ENCODE measurements around the gene BACH2. TPM values are rescaled to one million over a fixed set of nuclear protein-coding genes. Genes with fewer than 3 reads are reported as not detected.

Gene BACH2
- total and polyA plus RNA-seq, 9 of the 15 experiments (the other 6 are each of a cell fraction or from before 2014, with no cell fraction given) = 0.06 to 3.1 (median 0.59) TPM

- ChIA-PET CTCF (ENCODE audit: low intra/inter-chr PET ratio) (no interaction called here), POLR2A (interaction anchor here (0.8 to 0.9 kb wide), 2 partner anchors 11 to 14 kb away, joined by 3 to 4 read pairs; no protein-coding TSS in a partner anchor)
- Histone ChIP-seq H3K4me2 (ENCODE audit: insufficient read depth, low read length) (no peak overlapping the region), H3K9me3 (replicated peaks; ENCODE audit: control insufficient read depth, insufficient read depth, low read depth, low read length) (no peaks in the 10 kb centered on the region), H3K4me1 (replicated peaks in 1 of 2; ENCODE audit: control insufficient read depth in 2 of 2, insufficient read depth in 2 of 2, low read length in 2 of 2) (no peaks in the 10 kb centered on the region), H3K4me3 (no peak overlapping the region), H3K27ac (ENCODE audit: extremely low read depth, low read depth, low read length) (no peak overlapping the region), H3K36me3 (ENCODE audit: control insufficient read depth, insufficient read depth, low read length) (no peaks in the 10 kb centered on the region), H3K9me1 (ENCODE audit: control insufficient read depth, insufficient read depth, low read length) (no peaks in the 10 kb centered on the region), H4K20me1 (replicated peaks; ENCODE audit: control insufficient read depth, insufficient read depth, low read length) (no peaks in the 10 kb centered on the region), H3K27me3 (ENCODE audit: control insufficient read depth in 2 of 2, insufficient read depth in 2 of 2, low read length in 2 of 2) (peaks cover 0 to 5% of the 10 kb centered on the region in 2 experiments; a peak in 1 of 5 replicates), H3K9ac (ENCODE audit: insufficient read depth in 1 of 2, low read depth in 2 of 2, low read length in 2 of 2) (no peak overlapping the region), H2AFZ (ENCODE audit: low read depth, low read length) (no peak overlapping the region), H3K79me2 (ENCODE audit: control insufficient read depth, insufficient read depth, low read length) (no peaks in the 10 kb centered on the region)
- DNase-seq (ENCODE audit: extremely low read depth in 1 of 4, low spot score in 3 of 4) (no peak), ATAC-seq (peak; percentile 37), FAIRE-seq (no peak)
- 0% methylated on average over 1 of the region's 1 CpG for WGBS (ENCODE audit: insufficient coverage, low coverage, missing lambda C conversion rate)
- in situ Hi-C loops (cut with MboI) = no loop called here
- TF ChIP-seq FOXK1 (CRISPR knock-in tag; IDR thresholded peaks at IDR 0.05; ENCODE audit: borderline replicate concordance) (no peak), CEBPG (CRISPR knock-in tag; IDR thresholded peaks at IDR 0.05) (peak; percentile 76), CEBPG (tag; conservative IDR thresholded peaks at IDR 0.05 in 1 of 2, IDR thresholded peaks at IDR 0.05 in 1 of 2) (peak; percentile 42 to 55), ATF4 (CRISPR knock-in tag; IDR thresholded peaks at IDR 0.05) (peak; percentile 63; the same call in 1 of the 2 replicates), ZNF584 (CRISPR knock-in tag; IDR thresholded peaks at IDR 0.05; ENCODE audit: low read depth) (peak; percentile 66; the same call in 1 of the 2 replicates), ATF3 (IDR thresholded peaks at IDR 0.05) (peak; percentile 46; the same call in 1 of the 2 replicates), ATF3 (CRISPR knock-in tag; conservative IDR thresholded peaks at IDR 0.05) (no peak), ZNF316 (IDR thresholded peaks at IDR 0.05) (0 out of 2 replicates have a peak, but pooled peaks have one; percentile 28), TCF3 (CRISPR knock-in tag; IDR thresholded peaks at IDR 0.05) (no peak), ZNF589 (CRISPR knock-in tag; IDR thresholded peaks at IDR 0.05; ENCODE audit: low read depth) (0 out of 2 replicates have a peak, but pooled peaks have one; percentile 23)
- intact Hi-C loops (cut with micrococcal nuclease) = no loop called here
- no TSS peak for BruUV-seq (replicated peaks)
These were observed 330.5 kb downstream of the BACH2 start for GRCh38 chr6:89966228-89966544.

All from K562 (cell line).